Endothelial cell (in vitro differentiated cells): ENCODE measurements around the gene PPP1R7. TPM values are rescaled to one million over a fixed set of nuclear protein-coding genes. Genes with fewer than 3 reads are reported as not detected.

Experiments
- DNase-seq: peaks from one replicate; pipeline ENCODE4 v3.0.0; 2021; ENCODE audit warnings: low spot score
- H3K27ac Mint-ChIP-seq: one replicate; pipeline ENCODE4 v1.8.0; 2021; ENCODE audit warnings: mixed read lengths, inconsistent platforms; ENCODE audit not compliant: unreplicated experiment
- H3K27me3 Mint-ChIP-seq: one replicate; pipeline ENCODE4 v1.8.0; 2021; ENCODE audit warnings: mild to moderate bottlenecking, moderate library complexity, mixed read lengths, inconsistent platforms; ENCODE audit not compliant: unreplicated experiment
- H3K36me3 Mint-ChIP-seq: one replicate; pipeline ENCODE4 v1.8.0; 2021; ENCODE audit warnings: mild to moderate bottlenecking, low read depth, mixed read lengths, inconsistent platforms; ENCODE audit not compliant: unreplicated experiment
- H3K4me1 Mint-ChIP-seq: one replicate; pipeline ENCODE4 v1.8.0; 2021; ENCODE audit warnings: mild to moderate bottlenecking, mixed read lengths, inconsistent platforms; ENCODE audit not compliant: unreplicated experiment
- H3K4me3 Mint-ChIP-seq: one replicate; pipeline ENCODE4 v1.8.0; 2021; ENCODE audit warnings: mild to moderate bottlenecking, mixed read lengths, inconsistent platforms; ENCODE audit not compliant: unreplicated experiment
- H3K9me3 Mint-ChIP-seq: one replicate; pipeline ENCODE4 v1.8.0; 2021; ENCODE audit warnings: mixed read lengths, inconsistent platforms; ENCODE audit not compliant: unreplicated experiment
- CTCF ChIP-seq: fragments of 200-600 bp; sonication (generic); IDR thresholded peaks from one replicate; pipeline ENCODE4 v1.5.0; 2021; ENCODE audit warnings: antibody characterized with exemption; ENCODE audit not compliant: unreplicated experiment
- total RNA-seq: library from RNA; stranded (reverse); fragmentation: NEBNext Ultra II Directional; extraction: Animal tissue kit (Norgen Biotek cat#: 25700); gene quantifications from one replicate; pipeline ENCODE4 v1.2.1, GENCODE V29; 2021; ENCODE audit not compliant: unreplicated experiment

PPP1R7 gene
- total RNA-seq, 1 donor from 2014 or later = 61.6 TPM

- H3K9me3 Mint-ChIP-seq = no peaks in the 10 kb centered on the region
- peaks cover 5% of the 10 kb centered on the region for H3K36me3 Mint-ChIP-seq
- H3K4me1 Mint-ChIP-seq = peaks cover 11% of the 10 kb centered on the region
- DNase-seq = no peak
- H3K4me3 Mint-ChIP-seq = no peak overlapping the region
- no peak for TF ChIP-seq CTCF
- H3K27ac Mint-ChIP-seq = no peak overlapping the region
- H3K27me3 Mint-ChIP-seq = peaks cover 21% of the 10 kb centered on the region
Observed at GRCh38 chr2:241214209-241214608, 63.9 kb downstream of the PPP1R7 start.

GRCh38 chr2:241214766-241215165, 64.5 kb downstream of the PPP1R7 start:
- no peak for DNase-seq
- peaks cover 21% of the 10 kb centered on the region for H3K27me3 Mint-ChIP-seq

DNA sequence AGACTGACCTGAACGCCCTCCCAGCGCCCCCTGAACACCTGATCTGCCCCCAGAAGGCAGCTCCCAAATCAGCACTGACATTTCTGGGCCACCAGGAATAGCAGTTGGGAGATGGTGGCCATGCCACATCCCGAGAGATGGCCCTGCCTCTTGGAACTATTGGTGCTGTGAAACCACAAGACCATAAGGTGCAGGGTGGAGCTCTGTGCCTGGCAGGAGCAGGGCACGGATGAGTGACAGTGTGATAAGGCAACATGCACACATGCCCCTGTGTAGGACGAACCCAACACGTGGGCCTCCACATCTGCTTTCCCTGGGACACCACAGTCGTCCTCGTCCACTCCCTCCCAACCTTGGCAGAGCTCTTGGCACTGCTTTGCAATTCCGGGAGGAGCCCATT, 65.2 kb downstream of the PPP1R7 start:
- Mint-ChIP-seq H3K9me3 (no peaks in the 10 kb centered on the region), H3K27me3 (peaks cover 20% of the 10 kb centered on the region), H3K27ac (no peak overlapping the region), H3K4me1 (peaks cover 12% of the 10 kb centered on the region), H3K4me3 (no peak overlapping the region), H3K36me3 (peaks cover 5% of the 10 kb centered on the region)
- no peak for DNase-seq
- no peak for TF ChIP-seq CTCF

More at GRCh38 chr2:241214766-241215165, 64.5 kb downstream of the PPP1R7 start:
- TF ChIP-seq CTCF = no peak
- H3K27ac Mint-ChIP-seq = no peak overlapping the region
- no peaks in the 10 kb centered on the region for H3K9me3 Mint-ChIP-seq
- H3K36me3 Mint-ChIP-seq = peaks cover 5% of the 10 kb centered on the region
- peaks cover 12% of the 10 kb centered on the region for H3K4me1 Mint-ChIP-seq
- H3K4me3 Mint-ChIP-seq = no peak overlapping the region

DNA sequence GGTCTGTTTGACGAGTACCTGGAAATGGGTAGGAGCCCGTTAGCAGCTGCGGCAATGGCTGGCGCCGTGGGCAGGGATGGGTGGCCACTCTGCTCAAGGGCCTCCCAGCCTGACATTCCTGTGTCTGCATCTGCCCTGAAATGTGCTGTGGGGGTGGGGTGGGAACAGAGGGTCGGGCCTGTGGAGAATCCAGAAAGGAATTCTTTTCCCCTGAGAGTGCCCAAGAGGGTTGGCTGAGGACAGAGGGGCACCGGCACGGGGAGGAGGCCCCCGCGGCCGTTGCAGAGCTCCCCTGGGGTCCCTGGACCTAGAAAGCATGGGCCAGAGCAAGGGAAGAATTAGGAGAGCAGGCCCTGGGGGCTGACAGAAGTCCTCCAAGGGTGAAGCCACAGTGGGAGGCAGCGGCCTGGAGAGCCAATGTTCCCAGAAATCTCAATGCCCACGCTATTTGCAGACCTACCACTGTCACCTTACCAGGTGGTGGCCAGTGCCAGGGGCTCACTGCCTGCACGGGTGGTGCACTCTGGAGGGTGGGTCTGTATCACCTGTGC, 66.0 kb downstream of the PPP1R7 start:
- H3K27me3 Mint-ChIP-seq = peaks cover 18% of the 10 kb centered on the region
- H3K36me3 Mint-ChIP-seq = peaks cover 5% of the 10 kb centered on the region
- no peak for DNase-seq
- no peaks in the 10 kb centered on the region for H3K9me3 Mint-ChIP-seq
- peak overlapping the region; percentile 30 for H3K27ac Mint-ChIP-seq
- H3K4me3 Mint-ChIP-seq = peak overlapping the region; percentile 47
- H3K4me1 Mint-ChIP-seq = peaks cover 12% of the 10 kb centered on the region
- TF ChIP-seq CTCF = no peak

GRCh38 chr2:241217320-241218031, 67.2 kb downstream of the PPP1R7 start:
- H3K36me3 Mint-ChIP-seq = peaks cover 8% of the 10 kb centered on the region
- H3K27me3 Mint-ChIP-seq = peaks cover 16% of the 10 kb centered on the region
- no peaks in the 10 kb centered on the region for H3K9me3 Mint-ChIP-seq
- DNase-seq = peak; percentile 66
- no peak for TF ChIP-seq CTCF
- no peak overlapping the region for H3K27ac Mint-ChIP-seq
- peak overlapping the region; percentile 65 for H3K4me3 Mint-ChIP-seq
- H3K4me1 Mint-ChIP-seq = peaks cover 15% of the 10 kb centered on the region
